HG02759 (cell line): ENCODE results near the gene SLC16A3.

ENCODE experiments used
- ATAC-seq: cut with Tn5 transposase; IDR thresholded peaks from one replicate; pipeline ENCODE4 v1.9.1; 2021; ENCODE audit warnings: mild to moderate bottlenecking, moderate library complexity; ENCODE audit not compliant: unreplicated experiment

The SLC16A3 gene

GRCh38 chr17:82235056-82235774 lies 6.4 kb downstream of the SLC16A3 start:
- no peak for ATAC-seq

GRCh38 chr17:82235775-82236141 lies 6.9 kb downstream of the SLC16A3 start:
- ATAC-seq = no peak

- no peak for ATAC-seq
These were observed 7.5 kb downstream of the SLC16A3 start for GRCh38 chr17:82236142-82236971.

- ATAC-seq = no peak
These were observed 8.4 kb downstream of the SLC16A3 start for GRCh38 chr17:82237083-82237745.

GRCh38 chr17:82237746-82238471 lies 9.1 kb downstream of the SLC16A3 start:
- no peak for ATAC-seq

- no peak for ATAC-seq
These were observed 9.8 kb downstream of the SLC16A3 start for GRCh38 chr17:82238472-82239201.

- no peak for ATAC-seq
These were observed 10.6 kb downstream of the SLC16A3 start for GRCh38 chr17:82239401-82239925.

- no peak for ATAC-seq
These were observed 11.2 kb downstream of the SLC16A3 start for GRCh38 chr17:82239926-82240505.

GRCh38 chr17:82240506-82241182 lies 11.8 kb downstream of the SLC16A3 start:
- ATAC-seq = no peak

- no peak for ATAC-seq
These were observed 12.5 kb downstream of the SLC16A3 start for GRCh38 chr17:82241183-82241925.

GRCh38 chr17:82241926-82242697 lies 13.3 kb downstream of the SLC16A3 start:
- ATAC-seq = no peak

GRCh38 chr17:82242698-82242976 lies 13.8 kb downstream of the SLC16A3 start:
- no peak for ATAC-seq

- no peak for ATAC-seq
These were observed 14.3 kb downstream of the SLC16A3 start for GRCh38 chr17:82242977-82243647.

- ATAC-seq = no peak
These were observed 15.0 kb downstream of the SLC16A3 start for GRCh38 chr17:82243648-82244412.

- no peak for ATAC-seq
These were observed 15.7 kb downstream of the SLC16A3 start for GRCh38 chr17:82244413-82245133.
